ENCODE data around the gene SSTR1.
"Not testable (repeated sequence)": the region's sequence is repeated elsewhere in the genome, so short reads cannot be mapped to it uniquely, and the experiment has no call there.

Gene SSTR1, protein sequence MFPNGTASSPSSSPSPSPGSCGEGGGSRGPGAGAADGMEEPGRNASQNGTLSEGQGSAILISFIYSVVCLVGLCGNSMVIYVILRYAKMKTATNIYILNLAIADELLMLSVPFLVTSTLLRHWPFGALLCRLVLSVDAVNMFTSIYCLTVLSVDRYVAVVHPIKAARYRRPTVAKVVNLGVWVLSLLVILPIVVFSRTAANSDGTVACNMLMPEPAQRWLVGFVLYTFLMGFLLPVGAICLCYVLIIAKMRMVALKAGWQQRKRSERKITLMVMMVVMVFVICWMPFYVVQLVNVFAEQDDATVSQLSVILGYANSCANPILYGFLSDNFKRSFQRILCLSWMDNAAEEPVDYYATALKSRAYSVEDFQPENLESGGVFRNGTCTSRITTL

DNA sequence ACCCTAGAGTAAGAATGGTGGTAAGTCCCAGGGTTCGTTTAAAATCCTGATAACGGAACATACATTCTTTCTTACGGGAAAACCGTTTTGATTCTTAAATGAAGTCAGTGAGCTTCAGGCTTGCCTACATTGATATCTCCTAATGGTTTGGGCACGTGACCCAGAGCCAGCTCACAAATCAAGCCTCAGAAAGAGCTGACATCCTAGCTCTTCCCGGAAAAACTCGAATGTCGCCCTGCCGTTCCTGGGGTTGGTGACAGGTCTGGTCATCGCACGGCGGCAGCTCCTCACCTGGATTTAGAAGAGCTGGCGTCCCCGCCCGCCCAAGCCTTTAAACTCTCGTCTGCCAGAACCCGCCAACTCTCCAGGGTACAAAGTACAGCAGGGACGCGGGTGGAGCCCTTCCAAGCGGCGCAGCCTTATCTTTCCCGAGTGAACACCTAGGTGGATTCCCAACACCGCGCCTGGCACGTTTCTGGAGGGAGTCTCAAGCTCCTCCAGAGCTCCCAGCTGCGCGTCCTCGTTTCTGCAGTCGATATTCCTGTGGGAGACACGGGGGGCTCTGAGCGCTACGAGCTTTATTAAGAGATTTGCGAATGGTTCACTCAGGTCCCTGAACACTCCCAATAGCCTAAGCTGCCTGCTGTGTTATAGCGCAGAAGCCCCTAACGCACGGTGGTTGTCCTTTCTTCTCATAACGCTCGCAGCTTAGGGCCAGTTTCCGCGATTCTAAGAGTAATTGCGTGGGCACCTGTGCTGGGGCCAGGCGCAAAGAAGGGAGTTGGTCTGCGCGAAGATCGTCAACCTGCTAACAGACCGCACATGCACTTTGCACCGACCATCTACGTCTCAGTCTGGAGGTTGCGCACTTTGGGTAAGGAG lies at the start of gene SSTR1:
TSS of gene SSTR1 (plus strand) at position 169 of the 882 bp plus-strand sequence. CDS start 1,486 bp downstream, outside the sequence.
- no peak for DNase-seq

DNA sequence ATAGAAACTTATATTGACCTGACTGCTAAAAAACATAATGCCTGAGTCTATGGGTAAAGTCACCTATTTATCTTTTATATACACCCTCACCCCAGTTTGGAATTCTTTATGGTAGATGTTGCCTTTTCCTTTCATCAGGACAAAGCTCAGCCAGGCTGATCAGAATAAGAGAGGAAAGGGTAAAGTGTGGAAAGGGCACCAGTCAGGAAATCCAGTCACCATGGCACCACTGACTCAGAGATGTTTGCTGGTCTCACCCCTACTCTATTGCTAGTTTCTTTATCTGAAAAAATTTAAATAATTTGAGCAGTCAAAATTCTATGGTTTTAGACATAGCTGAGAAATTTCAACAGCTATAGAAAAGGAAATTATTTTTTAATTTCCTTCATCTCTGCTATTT lies 49.2 kb upstream of the SSTR1 start:
- no peak for DNase-seq

DNA sequence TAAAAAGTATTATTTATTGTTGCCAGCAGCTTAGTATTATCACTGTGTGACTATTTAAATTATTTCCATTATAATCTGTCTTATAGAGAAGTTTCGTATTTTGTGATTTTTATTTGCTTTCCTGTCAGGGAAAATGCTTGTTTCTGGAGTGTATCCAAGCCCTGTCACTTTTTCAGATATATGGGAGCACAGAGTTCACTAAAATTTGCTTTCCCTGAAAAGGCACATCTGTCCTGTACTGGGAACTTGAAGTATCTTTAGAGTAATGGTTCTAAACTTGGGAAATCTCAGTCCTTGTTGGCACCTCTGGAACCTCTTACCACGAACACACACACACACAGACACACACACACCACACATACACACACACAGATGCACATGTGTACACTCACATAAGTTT lies 39.3 kb upstream of the SSTR1 start:
- no peak for DNase-seq

DNA sequence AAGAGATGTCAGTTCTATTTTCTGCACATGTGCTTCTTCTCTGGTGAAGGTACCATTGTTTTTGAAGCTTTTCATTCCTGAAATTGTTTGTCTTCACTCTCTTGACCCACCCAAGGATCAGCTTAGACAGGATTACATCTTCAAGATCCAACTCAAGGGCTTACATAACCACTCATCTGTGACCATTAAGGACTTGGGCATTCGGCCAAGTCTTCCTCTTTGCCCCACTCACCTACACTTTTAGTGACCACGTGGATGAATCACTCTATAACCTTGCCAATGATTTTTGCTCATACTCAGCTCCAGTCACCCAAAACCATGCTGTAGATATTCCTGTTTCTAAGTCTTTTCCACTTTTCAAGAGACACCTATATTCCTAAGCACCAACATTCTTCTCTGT lies 36.5 kb upstream of the SSTR1 start:
- DNase-seq = no peak

DNA sequence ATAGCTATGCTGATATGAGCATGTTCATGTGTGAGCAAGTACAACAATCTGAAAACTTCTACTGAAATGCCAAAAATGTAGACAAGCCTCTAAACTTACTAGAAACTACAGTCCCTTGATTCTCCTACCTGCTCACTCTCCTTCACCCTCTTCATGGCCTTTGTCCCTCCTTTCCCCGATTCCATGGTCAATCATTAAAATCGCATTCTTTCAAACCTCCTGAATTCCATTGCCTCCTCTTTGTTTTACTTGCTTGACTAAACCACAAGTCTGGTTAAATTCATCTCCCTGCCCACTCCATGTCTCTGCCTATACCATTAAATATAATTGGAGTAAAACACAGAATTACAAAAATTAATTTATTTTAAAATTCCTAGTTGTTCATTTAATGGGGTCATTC lies 33.0 kb upstream of the SSTR1 start:
- no peak for DNase-seq

DNA sequence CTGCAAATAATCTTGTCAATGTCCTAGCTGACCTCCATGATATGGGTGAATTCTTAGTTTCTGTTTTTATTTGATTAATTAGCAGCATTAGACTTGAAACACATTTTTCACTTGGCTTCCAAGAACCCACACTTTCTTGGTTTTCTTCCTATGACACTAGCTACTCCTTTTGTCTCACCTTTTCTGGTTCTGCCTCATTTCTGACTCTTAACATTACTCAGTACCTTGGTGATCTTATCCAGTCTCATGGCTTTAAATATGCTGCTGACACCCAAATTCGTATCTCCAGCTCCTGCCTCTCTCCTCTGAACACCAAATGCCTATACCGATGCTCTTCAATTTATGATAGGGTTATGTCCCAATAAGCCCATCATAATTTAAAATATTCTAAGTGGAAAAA lies 32.0 kb upstream of the SSTR1 start:
- DNase-seq = no peak

DNA sequence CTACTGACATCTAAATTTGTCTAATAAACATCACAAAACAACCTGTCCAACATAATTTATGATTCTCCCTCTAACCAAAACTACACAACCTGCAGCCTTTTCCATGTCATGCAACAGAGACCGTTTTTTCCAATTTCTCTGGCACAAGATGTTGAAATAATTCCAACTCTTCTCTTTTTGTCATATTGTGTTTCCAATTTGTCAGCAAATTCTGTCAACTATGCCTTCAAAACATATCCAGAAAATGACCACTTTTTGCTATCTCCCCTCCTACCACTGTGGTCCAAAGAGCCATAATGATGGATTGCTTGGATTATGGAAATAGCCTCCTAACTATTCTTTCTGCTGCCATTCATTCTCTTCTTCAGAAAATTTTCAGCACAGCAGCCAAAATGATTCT lies 31.3 kb upstream of the SSTR1 start:
- DNase-seq = no peak

DNA sequence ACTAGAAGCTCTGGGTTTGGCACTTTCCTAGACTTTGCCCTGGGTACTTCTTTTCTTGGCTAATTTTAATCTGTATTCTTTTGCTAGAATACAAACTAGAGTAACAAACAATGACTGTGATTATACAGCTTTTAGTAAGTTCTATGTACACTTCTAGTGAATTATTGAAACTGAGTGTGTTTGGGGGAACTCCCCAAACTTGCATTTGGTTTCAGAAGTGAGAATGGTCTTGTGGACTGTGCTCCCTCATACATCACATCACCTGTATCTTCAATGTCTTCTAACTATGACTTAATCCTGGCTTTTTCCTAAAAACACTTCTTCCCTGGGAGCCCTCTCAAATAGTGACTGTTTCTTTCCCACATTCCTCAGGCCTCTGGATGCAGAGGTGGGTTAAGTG lies 23.6 kb upstream of the SSTR1 start:
- DNase-seq = no peak

DNA sequence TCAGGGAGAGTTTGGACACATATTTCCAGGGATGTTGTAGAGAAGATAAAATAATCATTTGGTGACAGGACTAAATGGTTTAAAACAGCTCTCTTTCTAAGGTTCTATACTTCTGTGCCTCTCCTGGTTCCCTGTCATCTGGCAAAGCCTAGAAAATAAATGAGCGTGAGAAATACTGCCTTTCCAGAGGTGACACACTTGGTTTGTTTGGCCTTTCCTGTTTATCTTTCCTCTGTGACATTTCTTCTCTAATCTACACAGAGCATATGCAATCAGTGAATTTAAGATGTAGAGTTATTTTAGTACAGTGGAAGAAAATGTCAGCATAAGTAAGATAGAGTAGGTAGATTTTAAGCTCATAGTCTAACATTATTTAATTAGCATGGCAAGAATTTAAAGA lies 22.0 kb upstream of the SSTR1 start:
- DNase-seq = no peak

DNA sequence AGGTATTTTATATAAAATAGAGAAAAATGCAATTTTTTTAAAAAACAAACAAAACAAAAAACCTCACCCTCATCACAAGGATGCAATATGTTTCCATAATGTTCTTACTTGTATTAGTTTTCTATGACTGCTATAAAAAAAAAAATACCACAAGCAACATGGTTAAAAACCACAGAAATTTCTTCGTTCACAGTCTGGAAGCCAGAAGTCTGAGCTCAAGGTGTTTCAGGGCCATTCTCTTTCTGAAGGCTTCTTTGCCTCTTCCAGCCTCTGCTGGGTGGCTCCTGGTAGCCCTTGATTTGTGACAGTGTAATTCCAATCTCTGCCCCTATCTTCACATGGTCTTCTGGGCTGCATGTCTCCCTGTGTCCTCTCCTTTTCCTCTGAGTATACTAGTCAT lies 21.5 kb upstream of the SSTR1 start:
- DNase-seq = no peak

DNA sequence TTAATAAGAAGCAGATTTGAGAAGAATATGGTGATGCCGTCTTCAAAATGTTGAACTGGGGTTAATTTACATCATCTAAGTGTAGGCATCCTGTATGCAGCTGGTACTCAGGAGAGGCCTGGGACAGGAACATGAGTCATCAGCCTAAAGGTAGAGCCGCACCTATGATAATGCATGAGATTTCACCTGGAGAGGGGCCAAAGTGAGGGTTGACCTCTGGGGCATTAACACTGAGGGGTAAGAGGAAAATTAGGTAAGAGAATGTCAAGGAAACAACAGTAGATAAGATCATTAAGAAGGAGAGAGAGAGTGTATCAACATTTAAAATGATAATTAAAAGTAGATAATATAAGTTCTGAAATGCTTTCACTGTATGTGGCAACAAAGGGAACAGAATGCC lies 20.2 kb upstream of the SSTR1 start:
- no peak for DNase-seq

DNA sequence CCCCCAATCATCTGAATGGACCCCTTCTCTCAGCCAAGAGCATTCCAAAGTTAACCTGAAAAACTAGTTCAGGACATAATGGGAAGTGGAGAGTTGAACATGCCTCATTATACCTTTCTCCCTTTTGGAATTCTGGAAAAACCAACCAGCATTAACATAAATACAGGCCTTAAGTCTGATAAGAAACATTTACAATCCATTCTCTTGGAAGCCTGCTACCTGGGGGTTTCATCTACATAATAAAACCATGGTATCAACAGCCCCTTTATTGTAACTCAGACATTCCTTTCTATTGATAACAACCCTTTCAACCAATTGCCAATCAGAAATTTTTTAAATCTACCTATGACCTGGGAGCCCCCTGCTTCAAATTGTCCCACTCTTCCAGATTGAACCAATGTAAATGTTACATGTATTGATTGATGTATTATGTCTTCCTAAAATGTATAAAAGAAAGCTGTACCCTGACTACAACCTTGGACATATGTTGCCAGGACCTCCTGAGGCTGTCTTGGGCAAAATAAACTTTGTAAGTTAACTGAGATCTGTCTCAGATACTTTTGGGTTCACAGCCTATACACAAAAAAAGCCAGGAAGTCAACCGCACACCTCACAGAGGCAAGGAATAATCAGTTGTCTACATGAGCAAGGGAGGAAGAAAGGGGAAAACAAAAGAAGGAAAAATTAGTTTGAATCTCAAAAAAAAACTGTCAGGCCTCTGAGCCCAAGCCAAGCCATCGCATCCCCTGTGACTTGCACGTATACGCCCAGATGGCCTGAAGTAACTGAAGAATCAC lies 17.6 kb upstream of the SSTR1 start:
- no peak for DNase-seq

DNA sequence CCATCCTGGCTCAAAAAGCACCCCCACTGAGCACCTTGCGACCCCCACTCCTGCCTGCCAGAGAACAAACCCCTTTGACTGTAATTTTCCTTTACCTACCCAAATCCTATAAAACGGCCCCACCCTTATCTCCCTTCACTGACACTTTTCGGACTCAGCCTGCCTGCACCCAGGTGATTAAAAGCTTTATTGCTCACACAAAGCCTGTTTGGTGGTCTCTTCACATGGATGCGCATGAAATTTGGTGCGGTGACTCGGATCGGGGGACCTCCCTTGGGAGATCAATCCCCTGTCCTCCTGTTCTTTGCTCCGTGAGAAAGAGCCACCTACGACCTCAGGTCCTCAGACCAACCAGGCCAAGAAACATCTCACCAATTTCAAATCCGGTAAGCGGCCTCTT lies 16.9 kb upstream of the SSTR1 start:
- DNase-seq = not testable (repeated sequence)

DNA sequence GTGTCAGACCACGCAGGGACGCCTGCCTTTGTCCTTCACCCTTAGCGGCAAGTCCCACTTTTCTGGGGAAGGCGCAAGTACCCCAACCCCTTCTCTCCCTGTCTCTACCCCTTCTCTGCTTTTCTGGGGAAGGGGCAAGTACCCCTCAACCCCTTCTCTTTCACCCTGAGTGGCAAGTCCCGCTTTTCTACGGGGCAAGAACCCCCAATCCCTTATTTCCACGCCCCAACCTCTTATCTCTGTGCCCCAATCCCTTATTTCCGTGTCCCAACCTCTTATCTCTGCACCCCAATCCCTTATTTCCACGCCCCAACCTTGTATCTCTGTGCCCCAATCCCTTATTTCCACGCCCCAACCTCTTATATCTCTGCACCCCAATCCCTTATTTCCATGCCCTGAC lies 16.2 kb upstream of the SSTR1 start:
- not testable (repeated sequence) for DNase-seq

DNA sequence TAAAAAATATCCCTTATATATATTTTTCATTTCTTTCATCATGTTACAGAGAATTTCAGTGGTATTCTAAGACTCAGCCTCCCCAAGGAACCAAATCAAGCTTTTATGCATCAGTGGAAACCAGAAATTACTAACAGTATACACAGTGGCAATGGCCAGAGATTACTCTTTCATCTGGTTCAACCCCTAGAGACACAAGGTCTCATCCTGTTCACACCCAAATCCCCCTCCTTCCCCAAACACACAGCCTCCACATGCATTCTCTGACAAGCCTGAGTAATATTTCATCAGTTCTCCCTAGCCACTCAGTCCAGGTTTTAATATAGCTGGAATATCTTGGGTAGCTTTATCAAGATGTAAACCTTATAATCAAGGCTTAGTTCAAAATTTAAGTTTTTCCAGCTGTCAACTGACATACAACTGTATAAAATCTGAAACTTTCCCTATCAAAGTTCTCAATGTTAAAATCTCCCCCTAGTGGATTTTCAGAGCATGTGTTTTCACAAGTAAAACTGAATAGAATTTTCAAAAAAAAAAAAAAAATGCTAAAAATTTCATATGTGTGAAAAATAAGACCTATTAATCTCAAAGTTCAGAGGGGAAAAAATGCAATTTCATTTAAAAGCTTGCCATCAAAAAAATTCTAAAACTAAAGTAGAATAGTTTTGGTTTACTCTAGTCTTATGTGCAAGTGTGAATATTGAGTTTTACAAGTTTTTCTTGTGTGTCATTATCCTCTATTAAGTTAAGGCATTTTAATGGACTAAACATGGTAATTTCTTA lies 10.5 kb upstream of the SSTR1 start:
- DNase-seq = no peak

DNA sequence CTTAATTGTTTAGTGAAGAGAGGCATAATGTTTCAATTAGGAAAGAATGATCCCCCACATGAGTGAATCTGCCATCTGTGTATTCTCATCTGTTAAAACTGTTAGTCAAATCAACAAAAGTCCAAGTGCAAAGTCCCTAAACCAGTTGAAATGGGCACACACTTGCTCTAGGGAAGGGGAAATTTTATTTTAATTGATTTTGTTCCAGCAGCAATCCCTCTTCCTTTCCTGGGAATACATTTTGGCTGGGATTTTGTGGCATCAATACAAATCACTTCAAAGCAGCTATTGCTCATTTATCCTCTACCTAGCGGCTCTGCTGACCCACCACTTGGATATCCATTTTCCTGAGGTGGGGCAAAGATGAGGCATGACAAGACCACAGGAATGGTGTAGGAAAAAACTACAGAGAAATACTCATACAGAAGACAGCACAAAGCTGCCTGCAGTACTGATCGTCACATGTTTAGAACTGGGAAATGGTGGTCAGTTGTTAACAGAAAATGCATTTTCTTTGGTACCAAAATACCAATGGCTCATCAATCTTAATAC lies 9.8 kb upstream of the SSTR1 start:
- no peak for DNase-seq

DNA sequence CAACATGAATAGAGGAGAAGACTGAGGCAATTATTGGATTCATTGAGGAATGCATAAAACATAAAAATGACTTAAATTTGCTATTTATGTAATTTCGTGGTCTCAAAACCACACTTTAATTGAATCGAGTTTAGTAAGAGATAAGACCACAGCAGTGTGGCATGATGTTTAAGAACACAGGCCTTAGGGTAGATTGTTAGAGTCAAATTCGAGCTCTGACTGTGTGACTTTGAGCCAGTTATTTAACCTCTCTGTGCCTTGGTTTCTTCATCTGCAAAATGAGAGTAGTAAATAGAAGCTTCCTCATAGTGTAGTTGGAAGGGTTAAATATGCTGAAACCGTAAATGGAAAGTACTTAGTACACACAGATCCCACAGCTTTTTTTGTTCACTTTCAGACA lies 9.3 kb upstream of the SSTR1 start:
- no peak for DNase-seq

DNA sequence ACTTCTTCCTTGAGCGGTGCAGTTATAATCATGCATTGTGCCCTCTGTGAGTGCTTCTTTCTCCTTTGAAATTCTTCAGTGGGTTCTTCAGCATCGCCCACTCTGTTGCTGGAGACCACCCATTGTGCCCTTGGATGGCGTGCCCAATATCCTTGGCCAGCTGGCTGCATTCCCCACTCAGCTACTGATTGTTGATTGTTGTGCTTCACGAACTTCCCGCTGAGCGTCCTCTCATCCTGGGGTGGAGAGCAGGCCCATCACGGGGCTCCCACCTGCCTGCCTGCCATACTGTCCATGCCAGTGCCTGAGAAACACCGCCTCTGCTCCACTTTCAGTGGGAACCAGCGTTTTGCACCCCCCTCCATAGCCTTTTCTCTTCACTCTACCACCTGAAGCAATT lies 8.6 kb upstream of the SSTR1 start:
- DNase-seq = no peak

DNA sequence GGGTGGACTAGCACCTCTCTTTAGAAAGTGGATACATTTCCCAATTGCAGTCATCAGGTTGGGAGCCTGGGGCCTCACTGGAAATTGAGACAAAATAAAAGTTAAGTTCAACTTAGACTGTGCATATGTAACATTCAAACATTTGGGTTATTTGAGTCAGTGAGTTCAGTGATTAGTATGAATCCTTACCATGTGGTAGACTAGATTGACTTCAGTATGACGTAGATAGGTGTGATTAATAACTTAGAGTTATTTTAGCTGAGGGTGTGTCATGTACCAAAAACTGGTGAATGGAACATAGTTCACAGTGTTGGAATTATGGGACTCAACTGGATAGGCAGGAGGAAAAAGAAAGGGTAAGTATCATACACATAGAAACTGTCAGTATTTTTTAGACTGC lies 8.0 kb upstream of the SSTR1 start:
- DNase-seq = no peak

DNA sequence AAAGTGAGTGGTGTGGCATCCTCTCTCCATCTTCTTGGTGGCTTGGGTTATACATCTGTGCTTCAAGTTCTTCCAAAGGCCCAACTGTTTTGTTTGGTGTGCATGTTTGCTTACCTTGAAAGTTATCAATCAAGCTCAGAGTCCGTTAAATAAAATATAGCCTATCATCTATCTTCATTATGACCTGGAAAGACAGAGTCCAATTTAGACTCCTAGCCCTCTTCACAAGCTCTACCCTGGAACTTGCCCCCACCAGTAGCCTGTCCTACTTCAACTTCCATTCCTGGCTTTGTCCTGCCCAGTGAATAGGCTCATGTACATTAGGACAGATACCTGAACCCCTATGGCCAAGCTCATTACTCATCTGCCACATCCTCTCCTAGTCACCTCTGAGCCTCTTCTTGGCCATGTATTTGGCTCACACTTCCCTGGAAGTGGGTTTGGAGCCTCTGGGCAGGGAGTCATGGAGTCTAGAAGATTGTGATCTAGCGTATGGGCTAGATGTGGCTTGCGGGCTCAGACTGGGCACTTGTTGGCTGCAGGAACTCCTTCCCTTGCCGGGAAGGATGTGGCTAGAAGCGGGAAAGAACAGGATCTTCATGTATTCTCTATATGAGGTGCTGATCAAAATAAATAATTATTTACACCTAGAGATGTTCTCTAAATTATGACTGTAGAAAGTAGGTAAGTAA lies 6.4 kb upstream of the SSTR1 start:
- no peak for DNase-seq

DNA sequence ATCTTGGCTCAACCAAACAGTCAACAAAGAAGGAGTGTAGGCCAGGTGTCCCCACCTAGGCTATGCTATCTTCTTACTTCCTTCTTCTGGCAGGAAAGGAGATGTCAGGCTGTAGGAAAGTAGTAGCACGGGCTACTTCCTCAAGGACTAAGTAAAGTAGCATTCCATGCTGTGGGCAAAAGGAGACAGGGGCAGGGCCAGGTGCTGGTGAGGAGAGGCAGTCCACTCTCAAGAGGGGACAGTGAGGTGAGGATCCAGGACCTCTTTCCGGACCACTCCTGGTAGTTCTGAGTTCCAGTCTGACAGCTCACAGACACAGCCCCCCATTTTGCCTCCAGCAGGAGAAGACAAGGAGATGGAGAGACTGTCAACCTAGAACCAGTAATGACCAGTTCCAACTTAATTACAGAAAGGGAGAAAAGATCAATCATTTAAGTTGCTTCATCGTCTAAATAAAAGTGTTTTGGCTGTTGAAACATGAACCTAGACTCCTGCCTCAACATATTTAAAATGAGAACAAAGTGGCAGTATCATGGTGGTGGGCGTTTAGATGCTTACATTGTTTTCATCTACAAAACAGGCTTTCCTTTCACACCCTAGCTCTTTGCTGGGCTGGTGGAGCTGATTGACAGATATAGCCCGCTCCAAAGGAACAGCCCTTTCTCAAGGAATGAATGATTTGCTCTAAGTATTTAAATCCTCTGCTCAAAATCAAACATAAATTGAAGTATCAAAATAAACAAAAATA lies 5.1 kb upstream of the SSTR1 start:
- no peak for DNase-seq
